Measurements from ENCODE around the gene OR1K1.

- TF ChIP-seq, protein P1, sequence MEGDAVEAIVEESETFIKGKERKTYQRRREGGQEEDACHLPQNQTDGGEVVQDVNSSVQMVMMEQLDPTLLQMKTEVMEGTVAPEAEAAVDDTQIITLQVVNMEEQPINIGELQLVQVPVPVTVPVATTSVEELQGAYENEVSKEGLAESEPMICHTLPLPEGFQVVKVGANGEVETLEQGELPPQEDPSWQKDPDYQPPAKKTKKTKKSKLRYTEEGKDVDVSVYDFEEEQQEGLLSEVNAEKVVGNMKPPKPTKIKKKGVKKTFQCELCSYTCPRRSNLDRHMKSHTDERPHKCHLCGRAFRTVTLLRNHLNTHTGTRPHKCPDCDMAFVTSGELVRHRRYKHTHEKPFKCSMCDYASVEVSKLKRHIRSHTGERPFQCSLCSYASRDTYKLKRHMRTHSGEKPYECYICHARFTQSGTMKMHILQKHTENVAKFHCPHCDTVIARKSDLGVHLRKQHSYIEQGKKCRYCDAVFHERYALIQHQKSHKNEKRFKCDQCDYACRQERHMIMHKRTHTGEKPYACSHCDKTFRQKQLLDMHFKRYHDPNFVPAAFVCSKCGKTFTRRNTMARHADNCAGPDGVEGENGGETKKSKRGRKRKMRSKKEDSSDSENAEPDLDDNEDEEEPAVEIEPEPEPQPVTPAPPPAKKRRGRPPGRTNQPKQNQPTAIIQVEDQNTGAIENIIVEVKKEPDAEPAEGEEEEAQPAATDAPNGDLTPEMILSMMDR (conservative IDR thresholded peaks at IDR 0.05) = no peak
- no peak for TF ChIP-seq ZFX (IDR thresholded peaks at IDR 0.05)
These were observed 48.5 kb downstream of the OR1K1 start for GRCh38 chr9:122848256-122848943.
